COLO668 (cell line): Measurements from ENCODE around the gene SMIM3.

ENCODE experiments used
- DNase-seq: peaks from one replicate; lab custom pipeline; 2025; ENCODE audit not compliant: unreplicated experiment; lab: John Stamatoyannopoulos, UW

Gene SMIM3

DNA sequence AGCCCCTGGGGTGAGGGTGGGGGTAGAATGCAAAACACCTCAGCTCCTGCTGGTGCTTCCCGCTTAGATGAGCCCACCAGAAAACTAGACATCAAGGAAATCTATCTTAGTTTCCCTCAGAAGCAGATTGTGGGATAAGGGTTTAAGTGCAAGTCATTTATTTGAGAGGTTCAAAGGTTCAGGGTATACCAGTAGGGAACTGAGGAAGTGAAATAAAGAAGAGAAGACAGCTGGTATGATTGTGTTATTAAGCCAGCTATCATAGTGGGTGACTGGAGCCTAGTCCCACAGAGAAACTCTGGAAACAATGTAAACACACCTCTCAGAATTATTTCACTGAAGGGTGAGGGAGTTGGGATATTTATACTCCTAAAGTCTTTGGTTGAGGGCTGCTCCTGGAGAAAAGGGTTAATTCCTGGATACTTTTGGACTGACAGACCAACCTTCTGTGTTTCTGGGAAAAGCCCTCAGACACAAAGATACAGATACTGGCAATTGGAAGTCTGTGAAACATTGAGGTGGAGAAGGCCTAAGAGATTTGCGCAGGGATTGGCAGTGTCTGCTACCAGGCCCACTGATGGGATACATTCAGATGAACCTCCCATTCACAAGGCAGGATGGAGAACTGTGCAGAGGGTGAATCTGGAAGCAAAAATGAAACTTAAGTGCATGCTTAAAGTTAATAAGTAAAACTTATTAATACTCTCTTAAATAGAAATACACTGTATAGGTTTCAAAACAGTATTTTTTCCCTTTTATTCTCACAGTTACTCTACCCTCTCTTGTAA, 13.4 kb upstream of the SMIM3 start:
- no peak for DNase-seq

DNA sequence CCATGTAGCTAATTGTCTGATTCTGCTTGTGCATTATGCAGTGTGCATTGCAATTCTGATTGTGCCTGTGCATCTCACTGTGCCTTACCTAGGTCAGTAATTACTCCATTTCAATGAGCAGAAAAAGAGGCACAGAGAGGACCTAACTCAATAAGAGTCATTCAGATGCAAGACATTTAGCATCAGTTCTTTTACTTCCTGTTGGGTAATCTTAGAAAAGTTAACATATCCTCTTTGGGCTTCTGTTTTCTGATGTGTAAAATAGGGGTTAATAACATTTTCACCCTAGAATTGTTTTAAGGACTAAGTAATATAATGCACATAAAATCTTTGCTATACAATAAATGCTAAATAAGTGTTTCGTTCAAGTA, 12.8 kb upstream of the SMIM3 start:
- DNase-seq = no peak

DNA sequence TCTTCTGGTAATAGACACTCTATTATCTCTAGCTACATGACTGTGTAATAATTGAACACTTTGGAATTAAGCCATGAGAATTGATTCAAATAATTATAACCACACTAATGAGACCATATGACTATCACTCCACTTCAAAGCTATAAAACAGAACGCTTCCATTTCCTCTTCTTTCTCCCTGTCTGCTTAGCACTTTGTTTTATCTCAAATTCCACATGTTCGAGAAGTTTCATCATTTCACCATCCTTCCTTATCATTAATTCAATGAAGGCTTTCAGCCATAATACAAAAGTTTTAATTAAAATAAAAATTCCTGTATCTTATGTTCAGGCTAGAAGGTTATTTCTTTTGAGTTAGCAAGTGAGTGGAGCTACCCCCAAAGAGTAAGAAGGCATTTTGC, 12.3 kb upstream of the SMIM3 start:
- no peak for DNase-seq

DNA sequence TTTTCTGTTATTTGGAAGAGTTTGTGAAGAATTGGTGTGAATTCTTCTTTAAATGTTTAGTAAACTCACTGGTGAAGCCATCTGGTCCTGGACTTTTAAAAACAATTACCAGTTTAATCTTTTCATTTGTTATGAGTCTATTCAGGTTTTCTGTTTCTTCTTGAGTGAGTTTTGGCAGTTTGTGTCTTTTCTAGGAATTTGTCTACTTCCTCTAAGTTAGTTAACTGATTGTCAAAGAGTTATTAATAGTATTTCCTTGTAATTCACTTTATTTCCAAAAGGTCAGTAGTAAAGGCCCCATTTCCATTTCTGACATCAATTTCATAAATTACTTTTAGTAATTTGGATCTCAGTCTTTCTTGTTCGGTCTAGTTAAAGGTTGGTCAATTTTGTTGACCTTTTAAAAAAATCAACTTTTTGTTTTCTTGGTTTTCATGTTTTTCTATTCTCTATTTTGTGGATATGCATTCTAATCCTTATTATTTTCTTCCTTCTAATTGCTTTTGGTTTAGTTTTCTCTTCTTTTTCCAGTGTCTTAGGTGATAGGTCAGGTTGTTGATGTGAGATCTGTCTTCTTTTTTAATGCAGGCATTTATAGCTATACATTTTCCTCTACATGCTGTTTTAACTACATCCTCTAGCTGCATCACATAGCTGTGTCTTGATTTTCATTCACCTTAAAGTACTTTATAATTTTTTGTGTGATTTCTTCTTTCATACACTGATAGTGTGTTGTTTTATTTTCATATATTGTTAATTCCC, 7.3 kb upstream of the SMIM3 start:
- DNase-seq = no peak

DNA sequence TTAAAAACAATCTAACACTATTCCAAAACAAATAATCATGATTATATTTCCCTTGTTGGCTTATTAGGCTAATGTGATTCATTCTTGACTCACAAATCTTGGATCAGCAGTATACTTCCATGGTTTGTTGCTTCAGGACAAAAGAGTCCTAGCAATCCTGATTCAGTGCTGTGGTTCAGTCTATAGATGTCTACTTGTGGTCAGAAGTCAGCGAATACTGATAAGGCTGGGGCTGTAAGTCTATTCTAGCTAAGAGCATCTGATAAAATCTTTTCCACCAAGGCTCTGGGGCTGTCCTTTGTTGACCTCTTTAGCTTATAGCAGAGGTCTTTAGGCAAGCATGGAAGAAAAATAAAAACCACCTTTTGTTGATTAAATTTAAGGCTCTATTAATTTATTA, 4.4 kb upstream of the SMIM3 start:
- no peak for DNase-seq

DNA sequence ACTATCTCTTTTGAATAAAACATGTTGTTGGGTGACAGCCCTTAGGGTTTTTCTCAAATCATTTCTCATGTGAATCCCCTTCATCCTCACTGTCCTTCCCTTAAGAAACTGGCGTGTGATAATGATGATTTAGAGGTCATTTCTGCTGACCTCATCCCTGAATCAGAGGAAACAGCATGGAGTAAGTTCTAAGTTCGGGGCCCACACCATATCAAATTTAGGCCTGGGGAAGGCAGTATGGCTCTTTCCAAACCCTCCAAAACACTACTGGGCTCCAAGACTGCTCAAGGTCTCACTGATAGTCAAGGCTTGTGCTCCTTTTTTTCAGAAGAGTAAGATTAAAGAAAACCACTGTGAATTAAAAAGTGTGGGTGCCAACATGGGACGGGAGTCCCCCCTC, 872 bp upstream of the SMIM3 start:
- no peak for DNase-seq

DNA sequence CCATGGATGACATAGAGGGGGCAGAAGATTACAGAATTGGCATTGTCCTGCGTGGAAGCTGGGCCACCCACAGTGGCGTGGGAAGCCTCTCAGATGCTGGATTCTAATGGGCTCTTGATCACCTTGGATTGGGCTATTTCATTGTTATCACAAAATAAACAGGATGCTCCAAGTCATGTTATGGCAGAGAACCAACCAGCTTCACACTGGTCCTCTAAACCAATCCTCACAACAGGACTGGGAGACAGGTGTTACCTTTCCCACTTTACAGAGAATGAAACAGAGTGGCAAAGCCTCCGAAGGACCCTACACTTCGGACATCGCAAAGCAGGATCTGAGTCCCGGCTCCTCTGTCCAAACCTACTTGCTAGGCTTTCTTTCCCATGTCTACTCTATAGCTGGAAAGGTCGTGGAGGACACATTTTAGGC, 455 bp upstream of the SMIM3 start:
- DNase-seq = no peak

DNA sequence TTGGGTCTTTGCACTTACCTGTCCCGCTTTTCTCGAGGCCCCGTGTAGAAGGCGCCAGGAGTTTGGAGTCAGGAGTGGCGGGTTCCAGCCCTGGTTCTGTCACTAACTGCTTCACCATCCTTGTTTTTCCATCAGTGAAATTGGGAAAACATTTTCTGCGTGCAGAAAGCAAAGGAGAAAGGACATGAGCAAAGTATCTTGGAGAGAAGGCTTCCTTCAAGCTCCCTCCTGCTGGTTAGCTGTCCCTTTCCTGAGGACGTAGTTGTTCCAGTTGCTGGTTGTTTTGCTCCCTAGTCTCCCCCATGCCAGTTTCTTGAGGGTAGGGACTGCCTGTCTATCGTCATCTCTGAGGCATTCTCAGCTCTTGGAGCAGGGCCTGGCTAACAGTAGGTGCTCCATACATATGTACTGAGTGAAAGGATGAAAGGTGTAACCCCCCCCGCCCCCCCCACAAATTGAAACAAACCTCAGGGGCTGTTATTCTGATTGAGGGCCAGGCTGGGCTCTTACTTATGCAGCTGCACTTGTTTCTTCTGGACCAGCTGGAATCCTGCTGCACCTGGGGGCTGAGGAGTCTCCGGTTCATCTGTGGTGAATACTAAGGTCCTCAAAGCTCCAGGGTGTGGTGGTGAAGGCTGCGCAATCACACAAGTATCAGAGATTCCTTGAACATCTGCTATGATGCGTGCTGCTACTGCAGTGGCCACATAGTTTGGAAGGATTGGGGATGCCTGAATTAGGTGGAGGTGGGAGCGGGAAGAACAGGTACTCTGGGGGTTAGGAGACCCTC, 1.0 kb downstream of the SMIM3 start:
- DNase-seq = no peak

DNA sequence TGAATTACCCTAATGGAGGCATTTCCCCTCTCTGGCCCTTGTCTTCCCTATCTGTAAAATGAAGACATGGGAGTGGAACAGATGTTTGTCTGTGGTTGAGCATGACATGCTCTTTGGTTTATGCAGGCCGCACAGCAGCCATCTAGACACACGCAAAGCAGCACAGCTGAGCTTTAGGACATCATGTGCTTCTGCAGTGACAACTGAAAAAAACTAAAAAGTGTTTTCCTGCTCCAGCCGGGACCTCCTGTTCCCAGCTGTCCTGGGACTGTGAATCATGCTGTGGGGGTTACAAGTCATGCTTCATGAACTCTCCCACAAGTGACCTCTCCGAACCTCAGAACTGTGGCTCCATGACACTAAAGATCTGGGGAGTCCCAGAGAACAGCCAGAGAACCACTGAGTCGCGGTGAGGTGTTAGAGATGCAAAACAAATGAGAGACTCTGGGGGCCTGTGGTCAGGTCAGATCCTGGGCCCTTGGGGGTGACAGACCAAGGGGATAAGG, 1.7 kb downstream of the SMIM3 start:
- DNase-seq = no peak

DNA sequence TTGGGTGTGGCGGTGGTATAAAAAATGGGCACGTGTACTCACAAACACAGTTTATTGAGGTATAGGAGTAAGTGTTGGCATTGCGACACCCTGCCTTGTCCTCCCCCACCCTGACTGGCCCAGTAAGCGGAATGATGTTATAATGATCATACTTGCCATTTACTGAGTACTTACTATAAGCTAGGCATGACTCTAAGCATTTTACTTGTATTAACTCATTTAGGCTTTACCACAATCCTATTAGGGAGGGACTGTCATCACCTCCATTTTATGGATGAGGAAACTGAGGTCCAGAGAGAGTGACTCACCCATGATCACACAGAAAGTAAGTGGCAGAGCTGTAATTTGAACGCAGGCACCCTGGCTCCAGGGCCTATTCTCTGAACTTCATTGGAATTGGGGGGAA, 2.3 kb downstream of the SMIM3 start:
- no peak for DNase-seq

DNA sequence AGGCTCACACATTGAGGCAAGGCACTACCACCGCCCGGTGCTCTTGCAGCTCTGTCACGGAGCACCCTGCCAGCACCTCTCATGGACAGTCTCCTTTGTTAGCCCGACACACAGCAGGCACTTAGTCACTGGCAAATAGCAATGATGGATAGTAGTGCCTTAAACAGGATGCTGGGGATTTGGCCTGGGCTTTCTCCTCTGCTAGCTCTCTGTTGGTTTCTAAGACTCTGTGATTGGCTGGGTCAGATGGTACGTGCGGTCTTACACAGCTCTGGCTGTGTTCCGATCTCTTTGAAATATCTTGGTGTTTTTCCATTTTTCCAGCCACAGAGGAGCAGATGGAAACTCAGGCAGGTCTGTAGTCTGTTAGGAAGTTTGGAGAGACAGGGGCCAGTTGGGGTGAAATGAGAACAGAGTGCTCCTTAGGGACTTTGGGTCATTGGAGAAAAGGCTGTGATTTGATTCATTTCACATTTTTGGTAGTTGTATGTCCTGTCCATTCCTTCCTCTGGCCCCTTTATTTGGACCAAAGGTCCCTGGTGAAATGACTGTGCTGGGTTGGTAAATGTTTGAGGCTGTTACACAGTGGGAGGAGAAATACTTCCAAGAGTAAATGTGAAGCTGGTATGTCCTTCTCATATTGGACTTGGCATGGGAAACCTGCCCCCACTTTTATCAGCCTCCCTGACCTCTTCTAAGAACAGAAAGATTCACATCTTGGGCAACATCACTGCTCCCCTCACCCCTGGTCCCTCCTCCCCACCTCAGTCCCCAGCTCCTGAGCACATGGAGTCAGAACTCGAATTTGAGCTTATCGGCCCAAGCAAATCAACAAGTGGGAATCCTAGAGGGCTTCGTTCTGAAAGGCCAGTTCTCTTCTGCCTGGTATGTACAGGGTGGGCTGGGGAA, 3.4 kb downstream of the SMIM3 start:
- no peak for DNase-seq

DNA sequence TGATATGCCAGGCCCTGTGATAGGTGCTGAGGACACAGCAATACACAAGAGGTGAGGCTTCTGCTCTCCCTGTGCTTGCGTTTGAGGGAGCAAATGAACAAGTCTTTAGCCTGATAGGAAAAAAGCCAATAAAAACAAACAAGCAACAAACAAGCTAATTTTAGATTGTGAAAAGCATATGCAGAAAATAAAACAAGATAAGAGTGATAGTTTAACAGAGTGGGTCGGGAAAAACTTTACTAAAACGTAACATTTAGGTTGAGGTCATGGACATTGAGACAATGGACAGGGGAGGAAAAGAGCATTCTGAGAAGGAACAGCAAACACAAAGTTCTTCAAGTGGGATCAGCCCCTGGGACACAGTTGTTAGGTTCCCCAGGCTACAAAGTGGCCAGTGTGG, 4.3 kb downstream of the SMIM3 start:
- DNase-seq = no peak

DNA sequence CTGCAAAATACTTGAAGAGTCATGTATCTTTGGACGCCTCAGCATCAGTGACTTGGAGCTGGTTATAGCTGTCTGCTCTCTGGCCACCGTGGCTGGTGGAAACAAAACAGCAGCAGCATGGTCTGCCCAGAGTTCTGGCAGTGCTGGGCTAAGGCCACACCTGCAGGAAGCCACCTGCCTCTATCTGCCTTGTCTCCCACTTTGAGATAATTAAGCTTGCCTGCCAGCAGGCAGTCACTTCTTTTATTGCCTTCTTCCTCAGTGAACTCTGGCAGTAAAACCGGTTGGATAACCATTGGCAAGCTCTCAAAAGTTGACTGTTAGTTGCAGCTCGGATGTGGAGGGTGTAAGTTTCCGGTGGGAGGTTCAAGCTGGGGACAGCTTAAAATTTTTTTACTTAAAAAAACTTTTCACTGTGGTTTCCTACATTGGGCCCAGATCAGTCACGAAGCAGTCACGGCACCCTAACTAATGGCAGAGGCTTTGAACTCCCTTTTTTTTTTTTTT, 4.9 kb downstream of the SMIM3 start:
- peak; percentile 43 for DNase-seq

DNA sequence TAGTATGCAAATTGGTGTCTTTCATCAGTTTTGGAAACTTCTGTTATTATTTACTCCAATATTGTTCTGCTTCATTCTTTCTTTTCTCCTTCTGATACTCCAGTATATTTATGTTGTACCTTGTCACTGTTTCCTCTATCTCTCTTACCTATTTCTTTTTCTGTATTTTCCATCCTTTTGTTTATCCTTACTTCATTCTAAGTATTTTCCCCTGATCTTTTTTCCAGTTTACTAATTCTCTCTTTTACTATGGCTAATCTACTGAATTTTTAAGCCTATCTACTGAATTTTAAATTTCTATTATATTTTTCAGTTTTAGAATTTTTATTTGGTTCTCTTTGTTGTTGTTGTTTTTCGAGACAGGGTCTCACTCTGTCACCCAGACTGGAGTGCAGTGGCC, 7.4 kb downstream of the SMIM3 start:
- DNase-seq = no peak

DNA sequence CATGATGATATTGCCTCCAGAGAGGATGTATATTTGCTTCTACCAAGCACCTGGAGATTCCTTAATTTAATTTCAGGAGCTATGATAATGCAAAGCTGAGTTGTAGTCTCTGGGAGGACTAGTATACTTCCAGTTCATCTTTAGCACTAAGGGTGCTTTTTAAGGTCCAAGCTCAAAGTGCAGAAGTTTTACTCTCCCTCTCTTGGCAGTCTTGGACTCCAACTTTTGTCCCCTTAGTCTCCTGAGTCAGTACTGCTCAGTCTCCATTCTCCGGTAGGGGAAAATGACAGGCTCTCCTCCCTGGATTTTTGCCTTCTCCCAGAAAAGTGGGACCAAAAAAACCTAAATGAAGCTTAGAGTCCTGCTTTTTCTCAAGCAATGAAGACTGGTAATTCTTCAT, 8.3 kb downstream of the SMIM3 start:
- DNase-seq = no peak

DNA sequence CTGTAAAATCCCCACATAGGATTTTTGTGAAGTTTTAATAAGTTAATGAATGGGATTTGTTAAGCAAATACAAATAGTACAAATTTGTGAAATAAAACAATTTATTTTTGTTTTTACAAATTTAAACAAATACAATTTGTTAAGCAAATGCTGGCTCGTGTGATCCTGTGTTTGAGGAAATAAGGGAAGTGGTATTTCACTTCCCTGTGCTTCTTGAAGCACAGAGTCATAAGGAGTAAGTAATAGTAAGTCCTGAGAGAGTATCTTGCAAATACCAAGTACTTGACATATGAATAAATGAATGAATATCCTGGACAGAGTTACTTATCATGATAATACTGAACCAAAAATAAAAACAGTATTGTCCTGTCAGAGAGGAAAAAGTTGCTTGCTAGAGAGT, 9.1 kb downstream of the SMIM3 start:
- no peak for DNase-seq

DNA sequence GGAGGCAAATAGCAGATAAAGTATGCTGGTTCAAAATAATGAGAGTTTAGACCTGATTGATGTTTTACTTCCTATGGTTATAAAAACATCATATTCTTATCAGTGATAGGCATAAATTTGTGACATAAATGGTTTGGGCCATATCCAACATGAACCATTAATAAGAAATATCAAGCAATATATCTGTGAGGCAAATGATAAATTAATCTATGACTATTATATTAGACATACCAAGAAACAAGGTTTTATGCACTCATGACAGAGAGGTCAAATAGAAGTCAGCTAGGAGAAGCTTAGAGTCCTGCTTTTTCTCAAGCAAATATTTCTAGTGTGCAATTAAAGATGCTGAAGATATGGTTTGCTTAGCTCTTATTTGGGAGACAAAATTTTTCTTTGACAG, 10.4 kb downstream of the SMIM3 start:
- DNase-seq = no peak

DNA sequence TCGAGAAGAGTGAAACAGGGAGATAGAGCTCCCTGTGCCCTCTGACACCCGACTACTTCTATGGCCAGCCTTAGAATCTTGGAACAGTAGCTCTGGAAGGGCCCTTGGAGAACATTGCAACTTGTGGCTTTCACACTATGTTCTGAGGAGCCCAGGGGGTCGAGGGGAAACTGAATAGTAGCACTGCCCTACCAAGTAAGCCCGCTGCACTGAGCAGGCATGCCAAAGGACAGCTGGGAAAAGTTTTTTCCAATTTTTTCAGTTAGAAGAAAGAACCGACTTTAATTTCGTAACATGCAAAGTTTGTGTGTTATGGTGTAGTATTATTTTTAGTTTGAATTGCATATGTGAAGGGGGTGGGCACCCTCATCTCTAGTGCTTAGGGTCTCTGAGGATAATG, 10.9 kb downstream of the SMIM3 start:
- DNase-seq = no peak

DNA sequence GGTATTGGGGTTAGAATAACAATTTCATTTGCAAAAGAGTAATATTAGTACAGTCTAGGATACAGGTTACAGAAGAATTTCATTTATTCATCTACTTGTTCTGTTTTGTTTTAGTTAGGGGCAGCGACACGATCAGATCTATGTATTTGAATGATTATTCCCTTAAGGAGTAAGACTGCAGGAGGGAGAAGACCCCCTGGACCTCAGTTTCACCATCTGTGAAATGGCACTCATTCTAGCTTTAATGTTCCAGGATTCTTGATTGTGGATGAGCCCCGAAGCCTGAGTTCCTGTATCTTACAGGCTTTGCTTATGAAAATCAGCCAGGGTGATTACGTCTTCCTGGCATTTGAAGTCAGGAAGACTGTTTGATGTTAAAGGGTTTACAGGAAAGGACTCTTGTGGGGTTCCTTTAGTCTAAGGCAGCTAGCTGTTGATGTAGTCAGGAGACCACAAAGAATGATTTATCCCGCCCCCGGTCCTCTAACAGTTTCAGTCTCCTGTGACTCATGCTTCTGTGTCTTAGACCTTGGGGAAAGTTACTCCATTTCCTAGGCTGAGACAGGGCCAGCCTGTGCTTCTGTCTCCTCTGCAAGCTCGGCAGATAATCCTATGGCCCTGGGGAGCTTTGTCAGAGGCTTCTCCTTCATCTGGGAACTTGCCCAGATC, 11.5 kb downstream of the SMIM3 start:
- no peak for DNase-seq

DNA sequence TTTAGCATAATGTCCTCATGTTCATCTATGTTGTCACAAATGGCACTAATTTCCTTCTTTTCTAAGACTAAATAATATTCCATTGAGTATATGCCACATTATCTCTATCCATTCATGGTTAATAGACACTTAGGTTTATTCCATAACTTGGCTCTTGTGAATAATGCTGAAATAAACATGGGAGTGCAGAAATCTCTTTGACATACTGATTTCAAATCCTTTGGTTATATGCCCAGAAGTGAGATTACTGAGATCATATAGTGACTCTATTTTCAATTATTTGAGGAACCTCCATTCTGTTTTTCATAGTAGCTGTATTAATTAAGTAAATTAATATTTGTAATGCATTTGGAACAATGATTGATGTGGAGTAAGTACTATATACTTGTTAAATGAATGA, 13.0 kb downstream of the SMIM3 start:
- DNase-seq = no peak
